ENCODE results near the gene SSBP4.

DNA sequence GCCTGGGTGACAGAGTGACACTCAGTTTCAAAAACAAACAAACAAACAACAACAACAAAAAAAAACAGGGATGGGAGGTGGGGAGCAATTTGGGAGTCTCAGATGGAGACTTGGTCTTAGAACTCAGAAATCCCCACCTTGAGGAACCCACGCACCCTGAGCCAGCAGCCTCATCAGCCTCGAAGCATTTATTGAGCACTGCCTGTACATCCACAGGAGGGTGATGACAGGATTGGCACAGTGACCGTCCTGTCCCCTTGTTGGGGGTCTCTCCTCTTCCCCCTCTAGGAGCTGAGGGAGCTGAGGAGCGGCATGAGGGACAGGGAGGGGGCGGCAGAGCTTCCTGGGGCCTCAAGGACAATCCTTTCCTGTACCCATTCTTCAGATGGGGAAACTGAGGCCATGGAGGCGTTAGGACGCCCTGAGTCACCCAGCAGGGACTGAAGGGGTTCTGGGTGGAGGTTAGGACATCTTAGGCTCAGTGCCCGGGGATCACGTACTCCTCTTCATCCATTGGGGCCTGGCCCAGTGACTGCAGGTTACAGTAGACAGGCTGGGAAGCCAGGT is 27.6 kb upstream of the SSBP4 start:
- TF ChIP-seq POLR2A (IDR thresholded peaks at IDR 0.05), result no peak
- TF ChIP-seq, protein P1, sequence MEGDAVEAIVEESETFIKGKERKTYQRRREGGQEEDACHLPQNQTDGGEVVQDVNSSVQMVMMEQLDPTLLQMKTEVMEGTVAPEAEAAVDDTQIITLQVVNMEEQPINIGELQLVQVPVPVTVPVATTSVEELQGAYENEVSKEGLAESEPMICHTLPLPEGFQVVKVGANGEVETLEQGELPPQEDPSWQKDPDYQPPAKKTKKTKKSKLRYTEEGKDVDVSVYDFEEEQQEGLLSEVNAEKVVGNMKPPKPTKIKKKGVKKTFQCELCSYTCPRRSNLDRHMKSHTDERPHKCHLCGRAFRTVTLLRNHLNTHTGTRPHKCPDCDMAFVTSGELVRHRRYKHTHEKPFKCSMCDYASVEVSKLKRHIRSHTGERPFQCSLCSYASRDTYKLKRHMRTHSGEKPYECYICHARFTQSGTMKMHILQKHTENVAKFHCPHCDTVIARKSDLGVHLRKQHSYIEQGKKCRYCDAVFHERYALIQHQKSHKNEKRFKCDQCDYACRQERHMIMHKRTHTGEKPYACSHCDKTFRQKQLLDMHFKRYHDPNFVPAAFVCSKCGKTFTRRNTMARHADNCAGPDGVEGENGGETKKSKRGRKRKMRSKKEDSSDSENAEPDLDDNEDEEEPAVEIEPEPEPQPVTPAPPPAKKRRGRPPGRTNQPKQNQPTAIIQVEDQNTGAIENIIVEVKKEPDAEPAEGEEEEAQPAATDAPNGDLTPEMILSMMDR (IDR thresholded peaks at IDR 0.05), result no peak
